HG03039 (cell line): ENCODE results near the gene ATG13.

ENCODE experiments used
- ATAC-seq: cut with Tn5 transposase; IDR thresholded peaks from one replicate; pipeline ENCODE4 v1.9.1; 2021; ENCODE audit warnings: mild to moderate bottlenecking, moderate library complexity; ENCODE audit not compliant: unreplicated experiment

The ATG13 gene

GRCh38 chr11:46674463-46675287, 57.3 kb downstream of the ATG13 start:
- ATAC-seq: no peak

GRCh38 chr11:46675288-46675851, 58.0 kb downstream of the ATG13 start:
- ATAC-seq: no peak

- no peak for ATAC-seq
Observed at GRCh38 chr11:46675949-46676348, 58.6 kb downstream of the ATG13 start.

- no peak for ATAC-seq
Observed at GRCh38 chr11:46676436-46677158, 59.2 kb downstream of the ATG13 start.

GRCh38 chr11:46677169-46677568, 59.8 kb downstream of the ATG13 start:
- ATAC-seq: no peak

GRCh38 chr11:46677991-46678740, 60.8 kb downstream of the ATG13 start:
- no peak for ATAC-seq

- ATAC-seq: no peak
Observed at GRCh38 chr11:46678741-46679130, 61.4 kb downstream of the ATG13 start.

GRCh38 chr11:46679241-46680163, 62.1 kb downstream of the ATG13 start:
- no peak for ATAC-seq

- no peak for ATAC-seq
Observed at GRCh38 chr11:46680164-46680760, 62.9 kb downstream of the ATG13 start.

GRCh38 chr11:46680815-46681214, 63.5 kb downstream of the ATG13 start:
- ATAC-seq: no peak

GRCh38 chr11:46681814-46682213, 64.5 kb downstream of the ATG13 start:
- ATAC-seq: no peak

GRCh38 chr11:46682773-46683752, 65.7 kb downstream of the ATG13 start:
- ATAC-seq: no peak

GRCh38 chr11:46684367-46684766, 67.0 kb downstream of the ATG13 start:
- ATAC-seq: no peak

GRCh38 chr11:46686886-46687795, 69.8 kb downstream of the ATG13 start:
- ATAC-seq: no peak

GRCh38 chr11:46690702-46691101, 73.3 kb downstream of the ATG13 start:
- ATAC-seq: no peak

- no peak for ATAC-seq
Observed at GRCh38 chr11:46692450-46692849, 75.1 kb downstream of the ATG13 start.

- no peak for ATAC-seq
Observed at GRCh38 chr11:46693597-46694012, 76.3 kb downstream of the ATG13 start.

GRCh38 chr11:46694072-46694471, 76.7 kb downstream of the ATG13 start:
- ATAC-seq: no peak
